Neural cell (in vitro differentiated cells): ENCODE data around the gene SLC51A. TPM values are rescaled to one million over a fixed set of nuclear protein-coding genes. Genes with fewer than 3 reads are reported as not detected.

Experiments used
- H2AFZ ChIP-seq: fragments of 200-600, 300-800 bp; sonication (generic), shearing (Covaris generic); 2 replicates; pipeline ENCODE4 v1.6.0; 2014; ENCODE audit warnings: low read depth, mild to moderate bottlenecking, antibody characterized with exemption, low read length, moderate library complexity
- H3F3A ChIP-seq: fragments of 200-600 bp; shearing (Covaris generic); 2 replicates; pipeline ENCODE4 v1.6.1; 2016; ENCODE audit warnings: mild to moderate bottlenecking, moderate library complexity, mixed read lengths, antibody characterized with exemption, low read length; ENCODE audit not compliant: insufficient read depth, poor library complexity, severe bottlenecking
- H3K27ac ChIP-seq: fragments of 200-600, 300-800 bp; sonication (generic), shearing (Covaris generic); 2 replicates; pipeline ENCODE4 v1.5.1; 2014; ENCODE audit warnings: mild to moderate bottlenecking, low read length, moderate library complexity
- H3K27me3 ChIP-seq: fragments of 300-800, 200-600 bp; sonication (generic), shearing (Covaris generic); 2 replicates; pipeline ENCODE4 v1.6.0; 2014; ENCODE audit warnings: mild to moderate bottlenecking, low read depth, low read length, moderate library complexity; ENCODE audit not compliant: insufficient read depth
- H3K36me3 ChIP-seq: fragments of 300-800, 200-600 bp; sonication (generic), shearing (Covaris generic); 2 replicates; pipeline ENCODE4 v1.5.1; 2014; ENCODE audit warnings: mild to moderate bottlenecking, antibody characterized with exemption, low read length, moderate library complexity; ENCODE audit not compliant: insufficient read depth
- H3K4me2 ChIP-seq: fragments of 300-800, 200-600 bp; sonication (generic), shearing (Covaris generic); 2 replicates; pipeline ENCODE4 v1.6.0; 2014; ENCODE audit warnings: mild to moderate bottlenecking, low read length
- H3K4me3 ChIP-seq: fragments of 300-800, 200-600 bp; sonication (generic), shearing (Covaris generic); 2 replicates; pipeline ENCODE4 v1.5.1; 2014; ENCODE audit warnings: mild to moderate bottlenecking, low read length, moderate library complexity
- H3K79me2 ChIP-seq: fragments of 200-600 bp; shearing (Covaris generic); replicated peaks from 2 replicates; pipeline ENCODE4 v1.6.0; 2014; ENCODE audit warnings: mild to moderate bottlenecking, low read length, moderate library complexity; ENCODE audit not compliant: insufficient read depth
- H3K9ac ChIP-seq: fragments of 300-800, 200-600 bp; sonication (generic), shearing (Covaris generic); 2 replicates; pipeline ENCODE4 v1.6.1; 2016; ENCODE audit warnings: mild to moderate bottlenecking, low read length, mixed read lengths
- H3K9me2 ChIP-seq: fragments of 200-600 bp; shearing (Covaris generic); 2 replicates; pipeline ENCODE4 v1.6.1; 2016; ENCODE audit warnings: mild to moderate bottlenecking, low read length, mixed read lengths; ENCODE audit not compliant: insufficient read depth
- H3K9me3 ChIP-seq: fragments of 200-600, 300-800 bp; sonication (generic), shearing (Covaris generic); 2 replicates; pipeline ENCODE4 v1.6.1; 2016; ENCODE audit warnings: mild to moderate bottlenecking, mixed run types, low read length, moderate library complexity, mixed read lengths
- H4K20me1 ChIP-seq: fragments of 200-600 bp; shearing (Covaris generic); 2 replicates; pipeline ENCODE4 v1.6.1; 2016; ENCODE audit warnings: mild to moderate bottlenecking, mixed run types; ENCODE audit not compliant: insufficient read depth
- EP300 ChIP-seq: fragments of 450-650 bp; conservative IDR thresholded peaks from 2 replicates; pipeline ENCODE4 v1.6.1; 2014; ENCODE audit warnings: antibody characterized with exemption, mild to moderate bottlenecking, moderate library complexity; ENCODE audit not compliant: poor library complexity, severe bottlenecking
- EZH2 ChIP-seq: fragments of 200-600, 300-800 bp; shearing (Covaris generic), sonication (generic); IDR thresholded peaks from 2 replicates; pipeline ENCODE4 v1.6.1; 2014; ENCODE audit warnings: antibody characterized with exemption, low read length, borderline replicate concordance, mild to moderate bottlenecking; ENCODE audit not compliant: insufficient read depth, poor library complexity, severe bottlenecking
- MXI1 ChIP-seq: fragments of 450-650 bp; conservative IDR thresholded peaks from 2 replicates; pipeline ENCODE4 v1.6.1; 2014; ENCODE audit warnings: antibody characterized with exemption, mild to moderate bottlenecking; ENCODE audit not compliant: poor library complexity, severe bottlenecking
- POLR2AphosphoS5 ChIP-seq: IDR thresholded peaks from 2 replicates; pipeline ENCODE4 v1.6.1; 2012
- RAD21 ChIP-seq: fragments of 450-650 bp; conservative IDR thresholded peaks from 2 replicates; pipeline ENCODE4 v1.6.1; 2014; ENCODE audit warnings: antibody characterized with exemption, mild to moderate bottlenecking, moderate library complexity
- REST ChIP-seq: IDR thresholded peaks from 2 replicates; pipeline ENCODE4 v1.6.1; 2012; ENCODE audit warnings: borderline replicate concordance
- SMC3 ChIP-seq: fragments of 450-650 bp; conservative IDR thresholded peaks from 2 replicates; pipeline ENCODE4 v1.6.1; 2014; ENCODE audit warnings: antibody characterized with exemption, mild to moderate bottlenecking, moderate library complexity; ENCODE audit not compliant: poor library complexity
- TAF1 ChIP-seq: IDR thresholded peaks from 2 replicates; pipeline ENCODE4 v1.6.1; 2012; ENCODE audit warnings: low read depth
- polyA plus RNA-seq: library from polyadenylated mRNA; depleted of rRNA; stranded (reverse); fragments of >200 nt; gene quantifications from 2 replicates; pipeline ENCODE4 v1.2.3, GENCODE V29; 2014
- TF ChIP-seq, protein P1 (sequence below): fragments of 450-650 bp; IDR thresholded peaks from 2 replicates; pipeline ENCODE4 v1.5.1; 2014; ENCODE audit warnings: antibody characterized with exemption, mild to moderate bottlenecking, moderate library complexity; ENCODE audit not compliant: poor library complexity, severe bottlenecking

SLC51A gene
- polyA plus RNA-seq, 1 donor from 2014 or later = not detected

GRCh38 chr3:196194542-196194915 lies 21.8 kb upstream of the SLC51A start:
- H3F3A ChIP-seq = no peaks in the 10 kb centered on the region
- no peak overlapping the region for H2AFZ ChIP-seq
- H3K9me3 ChIP-seq = no peaks in the 10 kb centered on the region
- H3K79me2 ChIP-seq = no peaks in the 10 kb centered on the region
- H3K4me2 ChIP-seq = no peak overlapping the region
- no peak overlapping the region for H3K9ac ChIP-seq
- H3K4me3 ChIP-seq = no peak overlapping the region
- H4K20me1 ChIP-seq = no peaks in the 10 kb centered on the region
- no peaks in the 10 kb centered on the region for H3K36me3 ChIP-seq
- H3K27me3 ChIP-seq = no peaks in the 10 kb centered on the region
- TF ChIP-seq REST (no peak), MXI1 (no peak), TAF1 (no peak), RAD21 (no peak), EP300 (no peak), SMC3 (no peak), POLR2AphosphoS5 (no peak), EZH2 (no peak)
- TF ChIP-seq, protein P1, sequence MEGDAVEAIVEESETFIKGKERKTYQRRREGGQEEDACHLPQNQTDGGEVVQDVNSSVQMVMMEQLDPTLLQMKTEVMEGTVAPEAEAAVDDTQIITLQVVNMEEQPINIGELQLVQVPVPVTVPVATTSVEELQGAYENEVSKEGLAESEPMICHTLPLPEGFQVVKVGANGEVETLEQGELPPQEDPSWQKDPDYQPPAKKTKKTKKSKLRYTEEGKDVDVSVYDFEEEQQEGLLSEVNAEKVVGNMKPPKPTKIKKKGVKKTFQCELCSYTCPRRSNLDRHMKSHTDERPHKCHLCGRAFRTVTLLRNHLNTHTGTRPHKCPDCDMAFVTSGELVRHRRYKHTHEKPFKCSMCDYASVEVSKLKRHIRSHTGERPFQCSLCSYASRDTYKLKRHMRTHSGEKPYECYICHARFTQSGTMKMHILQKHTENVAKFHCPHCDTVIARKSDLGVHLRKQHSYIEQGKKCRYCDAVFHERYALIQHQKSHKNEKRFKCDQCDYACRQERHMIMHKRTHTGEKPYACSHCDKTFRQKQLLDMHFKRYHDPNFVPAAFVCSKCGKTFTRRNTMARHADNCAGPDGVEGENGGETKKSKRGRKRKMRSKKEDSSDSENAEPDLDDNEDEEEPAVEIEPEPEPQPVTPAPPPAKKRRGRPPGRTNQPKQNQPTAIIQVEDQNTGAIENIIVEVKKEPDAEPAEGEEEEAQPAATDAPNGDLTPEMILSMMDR = no peak
- H3K27ac ChIP-seq = no peak overlapping the region
- H3K9me2 ChIP-seq = no peaks in the 10 kb centered on the region

- Histone ChIP-seq H3K36me3 (no peaks in the 10 kb centered on the region), H3K4me2 (no peak overlapping the region), H4K20me1 (no peaks in the 10 kb centered on the region), H3K9me3 (no peaks in the 10 kb centered on the region), H3K9ac (no peak overlapping the region), H3K4me3 (no peak overlapping the region), H3K27ac (no peak overlapping the region), H3K79me2 (no peaks in the 10 kb centered on the region), H3K9me2 (no peaks in the 10 kb centered on the region), H2AFZ (no peak overlapping the region), H3F3A (no peaks in the 10 kb centered on the region), H3K27me3 (no peaks in the 10 kb centered on the region)
- TF ChIP-seq TAF1 (no peak), RAD21 (no peak), REST (no peak), POLR2AphosphoS5 (no peak), SMC3 (no peak), EZH2 (no peak), EP300 (no peak), MXI1 (no peak)
- TF ChIP-seq, protein P1 = no peak
Measured at GRCh38 chr3:196195664-196196265, 20.6 kb upstream of the SLC51A start.
